Cerebellar cortex (tissue), 1 donor: ENCODE measurements around the gene CABLES1.

Experiments used
- DNase-seq: peaks from one replicate; pipeline ENCODE4 v3.0.0-alpha.2; 2015; ENCODE audit warnings: low spot score

The CABLES1 gene

DNA sequence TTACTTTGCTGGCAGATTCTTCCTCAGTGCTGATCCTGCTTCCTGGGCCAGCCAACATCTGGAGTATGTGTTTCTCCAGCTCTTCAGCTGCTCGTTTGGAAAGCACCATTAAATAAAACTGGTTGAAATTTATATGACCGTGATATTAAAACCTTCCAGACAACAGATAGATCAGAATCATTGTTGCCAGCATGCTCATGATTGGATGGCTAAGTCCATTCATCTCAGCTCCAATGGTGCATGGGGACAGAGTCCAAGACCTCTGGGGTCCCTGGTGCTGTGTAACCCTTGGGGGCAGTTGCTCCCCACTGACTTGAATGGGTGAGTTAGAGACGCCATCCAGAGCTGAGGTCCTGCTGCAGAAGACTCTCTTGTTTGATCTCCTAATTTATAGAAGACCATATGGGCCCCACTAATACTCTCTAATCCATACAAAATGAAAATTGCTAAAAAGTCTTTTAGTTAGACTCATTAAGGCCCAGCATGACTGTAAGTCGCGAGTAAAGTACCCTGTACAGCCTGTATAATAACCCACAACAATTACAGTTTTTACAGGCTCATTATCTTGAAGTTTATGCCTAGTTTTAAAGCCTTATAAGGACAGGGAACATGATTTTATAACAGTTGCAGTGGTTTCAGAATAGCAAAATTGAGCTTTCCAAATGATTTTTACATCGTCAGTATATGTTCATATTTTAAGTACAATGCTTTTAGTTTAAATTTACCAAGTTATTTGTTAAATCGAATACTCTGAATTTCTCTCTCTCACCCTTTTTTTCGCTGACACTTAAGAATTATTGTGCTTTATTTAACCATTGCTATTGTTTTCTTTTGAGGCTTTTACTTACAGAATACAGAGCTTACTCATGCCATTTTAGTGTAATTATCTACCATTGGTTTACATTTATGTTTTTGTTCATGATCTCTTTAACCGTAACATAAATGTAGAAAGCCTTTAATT is 60.0 kb downstream of the CABLES1 start:
- DNase-seq: no peak

DNA sequence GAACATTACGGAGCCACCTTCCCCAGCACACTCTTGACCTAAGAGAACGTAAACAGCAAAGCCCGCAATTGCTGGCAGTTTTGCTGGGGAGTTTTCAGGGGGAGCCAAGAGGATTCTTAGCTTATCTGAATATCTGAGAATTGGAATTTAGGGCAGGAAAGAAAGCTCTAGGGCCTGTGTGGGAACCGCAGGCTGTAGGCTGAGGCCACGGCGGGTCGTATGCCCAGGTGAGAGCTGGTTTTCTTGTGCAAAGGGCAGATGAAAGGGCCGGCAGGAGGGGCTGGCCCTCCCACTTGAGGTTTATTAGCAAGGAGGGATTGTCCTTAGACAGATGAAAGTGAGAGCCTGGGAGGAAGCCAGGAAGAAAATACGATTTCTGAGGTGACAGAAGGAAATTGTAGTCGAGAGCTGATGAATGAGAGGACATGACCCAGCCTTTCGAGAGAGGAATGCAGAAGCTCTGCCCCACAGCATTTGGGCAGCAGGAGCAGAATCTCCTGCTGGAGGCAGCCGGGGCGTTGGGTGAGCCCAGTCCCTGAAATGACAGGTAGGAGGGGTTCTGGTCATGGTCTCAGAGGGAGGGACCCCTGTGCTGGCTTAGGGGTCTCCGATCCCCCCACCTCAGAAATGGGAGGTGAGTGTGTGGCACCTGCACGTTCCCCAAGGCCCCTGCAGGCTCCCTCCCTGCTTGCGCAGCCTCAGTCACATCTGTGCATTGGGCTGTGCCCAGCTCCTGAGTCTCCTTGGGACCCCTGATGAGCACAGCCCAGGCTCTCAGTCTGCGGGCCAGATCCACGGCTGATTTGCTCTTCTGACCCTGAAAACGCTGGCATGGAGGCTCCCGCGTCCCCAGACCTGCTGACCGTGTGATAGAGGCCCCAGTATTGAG is 61.1 kb downstream of the CABLES1 start:
- DNase-seq: no peak

DNA sequence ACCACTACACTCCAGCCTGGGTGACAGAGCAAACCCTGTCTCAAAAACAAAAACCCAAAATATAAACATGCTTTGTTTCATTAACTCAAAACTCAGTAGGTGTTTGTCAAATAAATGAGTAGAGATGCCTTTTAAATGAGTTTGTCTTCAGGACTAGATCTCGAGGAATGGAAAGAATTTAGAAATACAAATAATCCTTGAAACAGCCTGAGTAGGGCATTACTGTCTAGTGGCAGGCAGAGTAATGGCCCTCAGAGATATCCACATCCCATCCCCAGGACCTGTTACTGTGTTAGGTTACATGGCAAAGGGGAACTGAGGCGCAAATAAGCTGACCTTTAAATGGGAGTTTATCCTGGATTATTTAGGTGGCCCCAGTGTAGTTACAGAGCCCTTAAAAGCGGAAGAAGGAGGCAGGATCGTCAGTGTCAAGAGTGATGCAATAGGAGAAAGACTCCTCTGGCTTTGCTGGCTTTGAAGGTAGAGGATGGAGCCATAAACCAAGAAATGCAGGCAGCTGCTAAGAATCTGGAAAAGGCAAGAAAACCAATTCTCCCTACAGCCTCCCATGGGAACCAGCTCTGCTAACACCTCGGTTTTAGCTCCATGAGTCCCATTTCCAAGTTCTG is 63.0 kb downstream of the CABLES1 start:
- DNase-seq: no peak

DNA sequence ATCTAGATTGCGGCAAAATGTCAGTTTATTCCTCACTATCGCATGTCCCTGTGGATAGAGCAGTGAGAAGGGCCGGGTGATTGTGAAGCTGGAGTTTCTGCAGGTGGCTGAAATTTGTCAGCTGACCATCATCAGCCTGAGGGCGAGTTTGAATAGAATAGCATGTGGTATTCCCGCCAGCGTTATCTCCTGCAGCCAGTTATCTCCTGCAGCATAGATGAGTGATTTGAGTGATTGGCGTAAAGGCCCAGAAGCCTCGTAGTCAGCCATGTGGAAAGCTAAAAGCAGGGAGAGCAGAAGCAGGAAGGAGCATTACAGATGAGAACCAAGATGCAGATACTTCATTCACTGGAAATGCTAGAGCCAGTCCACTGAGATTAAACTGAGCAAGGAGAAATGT is 65.5 kb downstream of the CABLES1 start:
- no peak for DNase-seq

DNA sequence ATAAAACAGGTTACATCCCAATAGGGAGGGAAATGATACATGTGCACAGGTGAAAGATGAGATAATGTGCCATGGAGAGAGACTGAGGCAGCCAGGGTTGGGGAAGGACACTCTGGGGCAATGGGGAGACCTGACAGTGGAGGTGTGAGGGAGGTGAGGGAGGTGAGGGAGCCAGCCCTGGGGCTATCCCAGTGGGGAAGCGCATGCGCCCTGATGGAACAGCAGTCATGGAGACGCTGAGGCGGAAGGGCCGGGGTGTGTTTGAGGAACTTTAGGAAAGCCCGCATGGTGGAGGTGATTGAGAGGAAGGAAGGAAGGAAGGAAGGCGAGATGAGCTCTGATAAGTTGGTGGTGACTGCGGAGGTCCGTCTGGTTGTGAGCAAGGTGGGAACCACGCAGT is 66.5 kb downstream of the CABLES1 start:
- DNase-seq: no peak

DNA sequence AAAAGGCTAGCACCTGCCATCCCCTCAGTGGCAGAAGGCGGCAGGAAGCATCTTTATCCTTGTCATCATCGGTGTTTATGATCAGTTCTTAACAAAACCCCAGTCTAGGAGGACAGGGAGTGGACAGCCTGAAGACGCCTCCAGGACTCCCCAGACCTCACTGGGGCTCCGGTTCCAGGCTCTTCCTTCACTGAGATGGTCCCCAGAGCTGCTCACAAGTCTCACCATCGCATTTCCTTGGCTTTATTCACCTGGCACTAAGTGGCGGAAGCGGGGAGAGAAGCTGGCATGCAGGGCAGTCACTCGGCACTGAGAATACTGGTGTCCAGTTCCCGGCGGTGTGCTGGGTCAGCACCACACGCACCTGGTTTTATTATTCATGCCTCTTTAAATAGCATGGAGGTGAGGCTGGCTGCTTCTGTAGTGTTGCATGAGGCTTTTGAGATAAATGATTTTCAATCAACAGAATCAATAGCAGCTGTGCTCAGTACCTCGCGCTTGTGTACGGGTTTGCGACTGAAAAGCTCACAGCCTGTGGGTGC is 68.7 kb downstream of the CABLES1 start:
- DNase-seq: peak; percentile 73

DNA sequence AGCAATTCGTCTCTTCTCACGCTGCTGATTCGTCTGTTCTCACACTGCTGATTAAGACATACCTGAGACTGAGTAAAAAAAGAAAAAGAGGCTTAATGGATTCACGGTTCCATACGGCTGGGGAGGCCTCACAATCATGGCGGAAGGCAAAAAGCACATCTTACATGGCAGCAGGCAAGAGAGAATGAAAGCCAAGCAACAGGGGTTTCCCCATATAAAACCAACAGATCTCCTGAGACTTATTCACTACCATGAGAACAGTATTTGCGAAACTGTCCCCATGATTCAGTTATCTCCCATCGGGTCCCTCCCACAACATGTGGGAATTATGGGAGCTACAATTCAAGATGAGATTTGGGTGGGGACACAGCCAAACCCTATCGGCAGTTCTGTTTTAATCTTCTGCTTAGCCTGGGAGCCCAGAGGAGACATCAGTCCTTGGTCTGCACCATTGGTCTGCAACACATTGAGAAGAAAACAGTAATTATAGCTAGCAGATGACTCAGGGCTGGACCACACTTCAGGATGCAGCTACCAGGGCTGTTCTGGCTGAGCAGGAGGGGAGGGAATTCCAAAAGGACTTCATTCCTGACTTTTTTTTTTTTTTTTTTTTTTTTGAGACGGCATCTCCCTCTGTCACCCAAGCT is 69.4 kb downstream of the CABLES1 start:
- no peak for DNase-seq

DNA sequence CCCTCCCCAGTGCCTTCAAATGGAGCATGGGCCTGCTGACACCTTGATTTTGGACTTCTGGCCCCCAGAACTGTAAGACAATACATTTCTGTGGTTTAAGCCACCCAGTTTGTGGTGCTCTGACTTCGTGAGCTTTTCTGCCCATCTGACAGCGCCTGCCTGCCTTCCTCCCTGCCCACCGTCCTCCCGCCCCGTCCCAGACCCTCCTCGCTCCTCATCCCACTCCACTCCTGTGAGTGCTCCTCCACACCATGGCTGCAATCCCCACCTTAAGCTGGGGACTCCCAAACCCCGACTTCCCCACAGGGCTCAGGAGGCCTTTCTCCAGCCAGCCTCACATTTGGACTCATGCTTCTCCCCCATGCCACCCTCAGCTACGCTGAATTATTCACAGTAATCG is 70.7 kb downstream of the CABLES1 start:
- no peak for DNase-seq

DNA sequence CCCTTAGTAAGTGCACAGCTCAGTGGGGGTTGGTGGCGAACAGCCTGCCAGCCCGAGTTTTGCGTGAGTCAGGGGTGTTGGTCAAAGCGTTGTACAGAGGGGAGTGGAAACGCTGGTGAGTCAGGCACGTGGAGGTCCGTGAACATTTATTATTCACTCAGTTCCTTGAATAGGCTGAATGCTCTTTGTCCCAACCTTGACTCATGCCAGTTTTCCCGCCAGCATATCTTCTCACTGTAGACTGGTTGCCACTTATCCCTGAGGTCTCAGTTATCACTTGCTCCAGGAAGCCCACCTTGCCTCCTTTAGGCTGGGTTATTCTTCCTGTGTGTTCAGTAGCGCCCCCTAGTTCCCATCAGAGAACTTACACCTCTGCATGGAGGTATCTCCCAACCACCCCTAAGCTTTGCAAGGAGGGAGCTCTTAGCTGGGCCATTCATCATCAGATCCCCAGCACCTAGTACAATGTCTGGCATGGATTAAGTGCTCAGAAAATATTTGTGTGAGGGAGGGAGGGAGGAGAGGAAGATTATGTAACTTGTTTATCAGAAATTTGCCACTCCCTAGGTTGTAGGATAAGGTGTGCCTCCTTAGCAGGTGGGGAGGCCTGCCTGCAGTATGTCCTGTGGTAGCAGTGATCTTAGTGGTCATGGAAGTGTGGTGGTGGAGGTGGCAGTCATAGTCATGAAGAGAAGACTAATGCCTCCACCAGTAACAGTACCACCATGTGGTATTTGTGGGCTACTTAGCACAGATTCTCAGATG is 72.1 kb downstream of the CABLES1 start:
- peak; percentile 18 for DNase-seq

DNA sequence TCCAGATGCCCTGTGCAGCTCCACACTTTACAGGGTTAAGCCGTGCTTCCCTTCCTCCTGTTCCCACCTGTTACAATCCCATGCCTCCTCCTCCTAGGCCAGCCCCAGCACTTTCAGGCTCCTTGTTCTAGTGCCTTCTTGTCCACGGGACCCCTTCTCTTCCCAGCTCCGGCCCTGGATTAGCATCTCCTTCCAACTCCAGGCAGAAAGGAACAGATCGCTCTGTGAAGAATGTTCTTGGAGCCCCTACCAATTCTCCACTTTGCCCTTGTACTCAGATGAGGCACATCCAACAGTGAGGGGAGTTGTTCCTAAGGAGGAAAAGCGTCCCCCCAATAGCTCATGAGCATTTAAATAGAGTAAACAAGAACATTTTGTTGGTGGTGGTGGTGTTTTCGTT is 72.7 kb downstream of the CABLES1 start:
- peak; percentile 33 for DNase-seq

DNA sequence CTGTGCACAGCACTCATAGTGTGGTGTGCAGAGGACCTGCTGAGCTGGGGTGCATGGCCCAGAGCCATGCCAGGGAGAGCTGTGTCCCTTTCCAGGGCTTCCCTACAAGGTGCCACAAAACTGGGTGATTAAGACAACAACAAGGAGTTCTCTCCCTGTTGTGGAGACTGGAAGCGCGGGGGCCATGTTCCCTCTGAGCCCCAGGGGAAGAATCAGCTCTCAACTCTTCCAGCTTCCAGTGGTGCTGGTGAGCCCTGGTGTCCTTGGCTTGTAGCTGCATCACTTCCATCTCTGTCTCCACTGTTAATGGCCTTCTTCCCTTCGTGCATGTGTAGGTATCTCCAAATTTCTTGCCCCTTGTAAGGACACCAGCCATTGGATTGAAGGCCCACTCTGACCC is 73.3 kb downstream of the CABLES1 start:
- DNase-seq: no peak

DNA sequence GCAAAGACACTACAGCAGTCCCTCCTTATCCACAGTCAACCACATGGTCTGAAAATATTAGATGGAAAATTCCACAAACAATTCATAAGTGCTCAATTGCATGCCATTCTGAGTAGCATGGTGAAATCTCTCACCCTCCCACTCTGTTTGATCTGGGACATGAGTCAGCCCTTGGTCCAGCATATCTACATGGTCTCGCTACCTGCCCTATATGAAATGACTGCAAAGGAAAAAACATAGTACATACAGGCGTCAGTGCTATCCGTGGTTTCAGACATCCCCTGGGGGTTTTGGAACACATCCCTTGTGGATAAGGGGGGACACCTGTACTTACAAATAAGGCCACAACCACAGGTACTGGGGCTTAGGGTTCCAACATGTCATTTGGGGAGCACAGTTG is 73.7 kb downstream of the CABLES1 start:
- DNase-seq: no peak

DNA sequence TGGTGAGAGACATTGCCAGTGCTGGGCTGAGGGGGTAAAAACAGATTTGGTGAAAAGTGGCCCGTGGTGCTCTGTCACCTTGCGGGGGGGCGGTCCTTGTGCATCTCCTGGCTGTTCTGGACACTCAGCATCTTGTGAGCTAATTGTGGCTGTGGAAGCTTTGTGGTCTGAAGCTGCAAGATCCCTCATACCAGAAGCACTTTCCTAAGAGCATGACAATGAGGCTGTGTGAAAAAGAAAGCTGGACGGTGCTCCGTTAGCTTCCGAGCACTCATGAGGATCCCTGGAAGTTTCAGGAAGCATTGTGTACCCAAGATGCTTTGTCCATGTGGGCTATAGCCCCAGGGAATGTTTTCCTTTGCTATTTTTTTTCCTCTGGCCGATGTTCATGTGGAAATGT is 74.5 kb downstream of the CABLES1 start:
- no peak for DNase-seq

DNA sequence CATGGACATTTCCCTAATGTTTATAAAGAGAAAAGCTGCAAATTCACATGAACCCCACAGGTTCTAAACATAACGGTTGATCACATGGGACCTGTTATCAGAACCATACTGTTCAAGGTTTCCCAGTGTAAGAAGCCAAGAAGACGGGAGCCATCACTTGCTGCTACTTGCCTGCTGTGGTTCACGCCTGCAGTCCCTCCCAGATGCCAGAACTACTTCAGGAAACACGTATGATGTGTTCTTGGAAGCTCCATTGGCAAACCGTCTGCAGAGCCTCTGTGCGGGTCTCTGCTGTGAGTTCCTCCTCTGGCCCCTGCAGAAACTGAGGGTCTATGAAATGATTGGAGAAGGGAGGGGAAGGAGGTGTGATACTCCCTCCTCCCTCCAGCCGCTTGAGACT is 75.2 kb downstream of the CABLES1 start:
- no peak for DNase-seq

DNA sequence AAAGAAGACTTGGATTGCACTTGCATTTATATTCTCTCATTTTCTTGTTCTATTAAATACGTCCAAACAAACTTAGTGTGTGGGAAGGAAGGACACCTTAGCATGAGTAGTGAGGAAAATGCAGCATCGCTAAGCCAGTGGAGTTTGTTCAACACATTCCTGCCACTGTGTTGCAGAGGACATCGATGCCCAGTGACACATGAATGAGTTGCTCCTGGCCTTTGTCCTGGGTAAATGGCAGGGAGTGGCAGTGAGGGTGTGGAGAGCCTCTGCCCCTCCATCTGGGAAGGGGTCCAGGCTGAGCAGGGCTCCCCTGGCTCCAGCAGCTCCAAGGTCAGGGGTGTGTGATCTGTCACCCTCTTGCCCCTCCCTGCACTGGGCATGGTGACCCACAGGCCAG is 75.9 kb downstream of the CABLES1 start:
- no peak for DNase-seq

DNA sequence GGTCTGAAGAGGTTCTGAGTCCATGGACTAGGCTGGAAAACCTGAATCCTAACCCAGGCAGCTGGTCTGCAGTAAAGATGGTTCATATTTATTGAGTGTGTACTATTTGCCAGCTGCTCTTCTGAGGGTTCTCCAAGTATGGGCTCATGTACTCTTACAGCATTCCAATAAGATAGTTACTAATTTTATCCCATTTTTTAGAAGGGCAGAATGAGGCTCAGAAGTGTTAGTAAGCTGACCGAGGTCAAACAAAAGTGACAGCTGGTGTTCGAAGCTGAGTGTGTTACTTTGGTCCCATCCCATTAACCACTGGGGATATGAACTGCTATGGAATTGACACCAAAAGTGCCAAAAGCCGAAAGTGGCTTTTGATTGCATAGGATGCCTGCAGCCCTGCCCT is 76.9 kb downstream of the CABLES1 start:
- DNase-seq: no peak

DNA sequence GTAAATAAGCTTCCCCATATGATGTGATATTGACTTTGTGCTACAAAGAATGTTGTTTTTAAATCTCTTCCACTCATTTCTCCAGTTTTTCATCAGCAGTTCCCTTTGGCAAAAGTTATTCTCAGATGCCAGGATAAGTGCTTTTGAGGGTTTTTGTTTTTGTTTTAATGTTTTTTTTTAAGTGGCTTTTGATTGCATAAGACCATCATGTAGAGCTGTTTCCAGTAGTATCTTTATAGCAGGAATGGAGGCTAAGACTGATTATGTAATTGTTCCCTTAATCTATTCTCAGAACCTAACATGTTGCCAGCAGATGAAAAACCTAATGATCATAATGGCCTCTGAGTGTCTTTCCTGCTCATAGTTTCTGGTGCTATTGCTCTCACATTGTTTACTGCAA is 77.9 kb downstream of the CABLES1 start:
- DNase-seq: no peak

DNA sequence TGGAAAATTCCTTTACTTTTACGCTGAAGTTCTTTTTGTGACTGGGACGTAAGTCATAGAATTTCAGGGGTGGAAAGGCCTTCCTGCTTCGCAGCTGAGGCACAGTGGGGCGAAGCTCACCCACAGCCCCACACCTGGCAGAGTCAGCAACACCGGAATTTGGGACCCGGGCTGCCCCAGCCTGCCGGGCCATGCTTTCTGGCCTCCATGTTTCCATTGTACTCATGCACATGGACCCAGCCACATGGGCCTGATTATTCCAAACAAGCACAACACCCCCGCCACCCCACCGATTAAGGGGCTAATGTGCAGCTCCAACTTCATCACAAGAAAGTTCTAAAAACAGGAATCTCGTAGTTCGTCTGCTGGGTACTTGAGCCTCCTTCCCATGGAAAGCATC is 82.5 kb downstream of the CABLES1 start:
- DNase-seq: no peak

DNA sequence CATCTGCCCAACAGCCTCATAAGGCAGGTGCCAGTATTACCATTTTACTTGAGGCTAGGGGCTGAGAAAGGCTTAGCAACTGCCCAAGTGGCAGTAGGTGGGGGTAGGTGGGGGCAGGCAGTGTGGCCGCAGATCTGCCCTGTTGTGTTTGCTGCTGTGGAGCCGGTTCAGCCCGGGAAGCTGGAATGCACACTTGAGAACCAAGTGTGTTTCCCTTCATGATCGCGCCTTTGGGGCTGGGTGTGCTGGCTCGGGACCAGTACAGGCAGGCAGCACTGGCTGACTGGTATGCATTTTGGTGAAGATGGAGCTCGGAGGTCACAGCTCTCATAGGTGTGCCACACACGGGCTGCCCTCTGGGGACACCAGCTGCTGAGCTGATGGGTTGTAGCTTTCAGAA is 85.1 kb downstream of the CABLES1 start:
- DNase-seq: no peak

DNA sequence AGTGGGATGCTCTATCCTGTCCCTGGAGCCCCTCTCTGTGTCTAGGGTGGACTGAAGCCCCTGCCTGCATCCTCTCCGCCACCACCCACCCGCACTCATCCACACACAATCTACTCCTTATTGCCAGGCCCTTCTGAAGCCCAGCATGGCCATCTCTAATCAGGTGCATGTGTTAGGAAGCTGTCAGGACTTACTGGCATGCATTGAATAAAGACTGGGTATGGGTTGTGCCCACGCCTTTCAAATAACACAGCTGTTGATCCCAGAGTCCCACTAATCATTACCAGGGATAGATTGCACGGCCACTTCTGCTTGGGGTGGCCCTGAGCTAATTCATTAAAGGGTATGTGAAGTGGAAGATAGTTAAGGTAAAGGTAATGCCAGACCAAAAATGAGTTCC is 88.4 kb downstream of the CABLES1 start:
- no peak for DNase-seq

DNA sequence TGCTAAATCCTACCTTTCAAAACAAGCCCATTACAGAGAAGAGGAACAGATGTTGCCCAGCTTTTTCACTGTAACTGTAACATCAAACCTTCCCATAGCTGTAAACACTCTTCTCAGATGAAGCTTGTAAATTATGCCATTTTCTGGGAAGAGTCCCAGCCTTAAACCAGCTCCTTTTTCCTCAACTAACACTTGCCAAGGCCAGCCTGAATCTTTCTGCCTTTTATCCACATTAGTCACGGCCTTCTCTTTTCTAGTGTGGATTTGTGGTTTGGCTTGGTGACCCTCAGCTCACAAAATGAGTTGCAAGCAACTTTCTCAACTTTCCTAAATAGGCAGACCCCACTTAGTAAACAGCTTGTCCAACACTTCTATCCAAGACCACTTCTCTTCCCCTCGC is 90.2 kb downstream of the CABLES1 start:
- no peak for DNase-seq
